NCI-H1930 (cell line): ENCODE results near the gene OXGR1.
"Not testable (repeated sequence)": the region's sequence is repeated elsewhere in the genome, so short reads cannot be mapped to it uniquely, and the experiment has no call there.

ENCODE experiments used
- DNase-seq, 2 experiments: peaks; one replicate each; lab custom pipeline; 2025; lab: John Stamatoyannopoulos, UW

OXGR1 gene

DNA sequence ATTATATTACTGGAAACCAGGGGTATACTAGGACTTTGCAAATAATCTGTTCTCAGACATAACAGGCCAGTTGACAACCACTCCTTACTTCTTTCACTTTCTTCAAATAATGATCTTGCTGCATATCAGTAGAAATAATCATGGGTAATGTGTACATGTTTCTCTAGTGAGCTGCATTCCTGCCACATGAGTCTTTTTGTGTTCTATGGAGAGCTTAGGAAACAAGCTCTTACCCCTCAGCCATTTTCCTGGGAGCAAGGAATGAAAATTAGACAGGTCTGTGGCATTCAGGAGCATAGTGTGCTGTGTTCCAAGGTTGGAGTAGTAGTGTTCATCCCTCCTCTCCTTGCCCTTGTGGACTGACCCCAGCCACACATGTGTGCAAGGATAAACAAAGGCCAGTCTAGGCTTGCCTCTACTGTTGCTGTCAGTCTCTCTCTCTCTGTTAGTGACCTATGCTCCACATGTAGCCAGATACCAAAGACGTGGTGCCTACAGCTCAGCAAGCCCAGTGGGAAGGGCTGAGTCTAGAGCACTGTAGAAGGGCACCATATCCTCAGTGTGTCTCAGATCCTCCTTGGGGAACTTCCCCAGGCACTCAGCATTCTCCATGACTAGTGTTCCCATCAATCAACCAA, 11.5 kb upstream of the OXGR1 start:
- no peak for DNase-seq

DNA sequence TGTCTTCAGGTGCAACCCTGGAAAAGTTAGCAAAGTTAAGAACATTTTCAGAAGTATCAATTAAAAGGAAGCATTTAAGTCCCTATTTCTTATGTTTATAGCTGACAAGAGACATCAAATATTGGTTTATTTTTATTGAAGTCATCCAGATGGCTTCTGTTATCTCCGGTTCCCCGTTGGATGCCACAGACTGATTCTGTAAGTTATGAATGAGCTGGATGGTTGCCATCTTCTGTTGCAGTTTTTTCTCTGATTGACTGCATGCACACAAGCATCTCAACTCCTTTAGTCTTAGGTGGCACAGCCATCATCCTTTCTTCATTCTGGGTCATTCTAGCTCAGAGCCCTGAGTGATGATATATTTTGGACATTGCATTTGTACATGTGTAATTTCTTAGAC, 10.6 kb upstream of the OXGR1 start:
- DNase-seq: no peak

DNA sequence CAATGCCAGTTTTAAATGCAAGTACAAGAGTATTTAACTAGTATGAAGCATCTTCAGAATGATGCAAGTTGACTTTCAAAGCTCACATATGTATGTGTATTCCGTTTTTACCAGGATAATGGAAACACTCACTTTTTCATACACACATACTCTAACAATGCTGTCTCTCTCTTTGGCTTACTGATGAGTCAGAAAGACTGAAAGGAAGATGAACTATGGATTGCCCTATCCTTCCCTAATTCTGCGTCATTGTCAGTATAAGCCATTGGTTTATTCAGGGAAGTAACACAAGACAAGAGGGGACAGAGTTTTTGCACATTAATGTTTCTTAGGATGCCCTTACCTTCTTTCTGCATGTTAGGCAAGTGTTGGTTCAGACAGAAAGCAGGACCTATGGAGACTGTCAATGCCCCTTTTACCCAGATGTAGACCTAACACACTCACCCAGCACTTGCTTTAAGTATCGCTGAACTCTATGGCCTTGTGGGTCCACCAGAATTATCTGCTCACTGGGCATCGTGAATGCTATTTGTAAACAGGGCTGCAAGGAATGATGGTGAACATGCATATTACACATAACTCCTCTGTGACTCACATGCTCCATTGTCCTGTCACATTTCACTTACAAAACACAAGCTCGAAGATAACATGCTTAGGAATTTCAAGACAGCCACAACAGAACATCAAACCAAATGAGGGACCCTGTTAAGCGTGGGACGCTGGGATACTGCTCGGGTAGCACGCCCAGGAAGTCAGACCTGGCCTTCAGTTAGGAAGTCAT, 10.0 kb upstream of the OXGR1 start:
- DNase-seq: no peak

GRCh38 chr13:97003071-97003470, 8.8 kb upstream of the OXGR1 start:
- no peak for DNase-seq

DNA sequence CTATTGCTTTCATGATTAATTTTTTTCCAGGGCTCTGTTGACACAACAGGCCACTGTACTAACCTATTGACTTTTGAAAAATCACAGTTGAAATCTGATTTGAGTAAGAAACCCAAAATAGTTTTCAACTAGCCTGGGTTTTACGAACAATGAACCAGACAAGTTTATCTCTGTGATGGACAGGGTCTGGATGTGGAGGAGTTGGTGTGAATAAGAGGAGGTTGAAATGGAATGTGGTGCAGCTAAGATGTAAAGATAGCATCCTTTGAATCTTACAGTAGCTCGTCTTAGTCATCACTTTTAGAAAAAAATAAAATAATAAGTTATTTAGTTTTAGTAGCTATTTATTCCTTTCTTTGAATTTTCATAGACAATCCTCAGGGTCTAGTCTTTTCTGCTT, 8.3 kb upstream of the OXGR1 start:
- DNase-seq: no peak

GRCh38 chr13:97001636-97002035, 7.4 kb upstream of the OXGR1 start:
- DNase-seq: no peak

DNA sequence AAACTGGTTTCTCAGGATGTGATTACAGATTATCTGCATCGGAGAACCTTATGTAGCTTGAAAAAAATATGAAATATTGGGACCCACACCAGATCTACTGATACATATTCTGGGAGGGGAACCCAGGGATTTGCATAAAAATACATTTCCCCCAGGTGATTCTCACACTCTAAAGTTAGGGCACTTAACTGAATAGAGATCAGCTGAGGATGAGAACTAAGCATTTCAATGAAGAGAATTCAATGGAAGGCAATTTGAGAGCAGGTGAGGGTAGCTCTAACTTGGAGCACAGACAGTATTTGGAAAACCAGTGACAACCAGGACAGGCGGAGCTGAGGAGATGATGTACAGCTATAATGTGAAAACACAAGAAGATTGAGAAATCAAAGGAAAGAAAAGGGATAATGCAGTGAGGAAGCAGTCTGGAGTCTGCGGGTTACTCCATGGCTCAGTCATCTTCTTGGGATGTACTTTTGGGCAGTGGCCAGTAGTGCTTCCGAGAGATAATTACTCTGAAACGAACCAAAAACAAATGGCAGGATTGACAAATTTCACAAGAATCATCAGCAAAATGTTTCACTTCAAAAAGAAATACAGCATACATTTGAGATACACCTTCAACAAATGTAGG, 6.1 kb upstream of the OXGR1 start:
- DNase-seq: no peak

DNA sequence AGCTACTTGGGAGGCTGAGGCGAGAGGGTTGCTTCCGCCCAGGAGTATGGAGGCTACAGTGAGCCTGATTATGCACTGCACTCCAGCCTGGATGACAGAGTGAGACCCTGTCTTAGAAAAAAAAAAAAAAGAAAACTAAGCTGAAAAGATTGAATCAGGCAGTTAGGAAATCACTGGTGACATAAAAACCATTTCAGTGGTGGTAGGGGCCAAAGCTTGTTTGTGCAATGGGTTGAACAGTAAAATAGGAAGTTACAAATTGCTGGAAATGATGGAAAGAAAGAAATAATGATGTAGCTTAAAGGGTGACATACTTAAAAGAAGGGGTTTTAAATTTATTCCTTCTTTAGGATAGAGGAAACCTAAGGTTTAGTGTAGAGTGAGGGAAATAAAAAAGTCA, 4.8 kb upstream of the OXGR1 start:
- DNase-seq: no peak

GRCh38 chr13:96998051-96998450, 3.8 kb upstream of the OXGR1 start:
- no peak for DNase-seq

GRCh38 chr13:96996886-96997285, 2.6 kb upstream of the OXGR1 start:
- DNase-seq: no peak

GRCh38 chr13:96996107-96996506, 1.8 kb upstream of the OXGR1 start:
- no peak for DNase-seq

- DNase-seq: no peak
Measured at GRCh38 chr13:96994858-96995243, 575 bp upstream of the OXGR1 start.

DNA sequence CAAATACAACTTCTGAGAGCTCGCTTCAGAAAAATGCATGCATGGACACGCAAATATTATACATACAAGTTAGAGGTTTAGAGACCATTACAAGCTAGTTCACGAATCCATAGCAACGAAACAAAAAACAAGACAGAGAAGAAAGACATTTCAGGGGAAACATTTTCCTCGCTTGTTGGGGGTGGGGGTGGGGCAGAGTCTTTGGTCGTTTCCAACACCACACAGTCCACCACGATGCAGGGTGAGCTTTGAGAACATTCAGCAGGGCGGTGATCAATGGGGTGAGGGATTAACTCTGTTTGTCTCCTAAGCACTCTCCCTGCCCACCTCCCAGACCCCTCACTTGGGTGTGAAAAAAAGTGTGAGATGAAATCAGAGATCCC, 651 bp downstream of the OXGR1 start:
- no peak for DNase-seq

- DNase-seq: no peak
Measured at GRCh38 chr13:96992633-96993032, 1.6 kb downstream of the OXGR1 start.

GRCh38 chr13:96991072-96991471, 3.2 kb downstream of the OXGR1 start:
- DNase-seq: no peak

DNA sequence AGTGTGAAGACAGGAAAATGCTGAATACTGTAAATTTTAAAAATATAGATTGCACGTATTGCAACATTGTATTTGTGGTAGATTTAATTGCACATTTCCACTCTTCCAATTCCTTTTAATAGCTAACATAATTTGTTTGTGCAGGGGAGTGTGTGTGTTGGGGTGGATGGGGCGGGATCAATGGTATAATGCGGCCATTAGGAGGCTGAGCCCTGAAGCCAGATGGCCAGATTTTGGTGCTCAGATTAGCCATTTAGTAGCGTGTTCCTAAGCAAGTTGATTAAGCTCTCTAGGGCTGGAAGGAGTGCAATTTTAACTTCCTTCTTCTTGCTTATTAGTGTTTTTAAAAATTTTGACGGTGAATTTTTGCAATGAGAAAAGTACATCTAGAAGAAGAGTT, 5.8 kb downstream of the OXGR1 start:
- no peak for DNase-seq

- peak; percentile 2 to 38 for DNase-seq
Measured at GRCh38 chr13:96984051-96984508, 10.2 kb downstream of the OXGR1 start.

GRCh38 chr13:96982672-96983071, 11.6 kb downstream of the OXGR1 start:
- no peak for DNase-seq

DNA sequence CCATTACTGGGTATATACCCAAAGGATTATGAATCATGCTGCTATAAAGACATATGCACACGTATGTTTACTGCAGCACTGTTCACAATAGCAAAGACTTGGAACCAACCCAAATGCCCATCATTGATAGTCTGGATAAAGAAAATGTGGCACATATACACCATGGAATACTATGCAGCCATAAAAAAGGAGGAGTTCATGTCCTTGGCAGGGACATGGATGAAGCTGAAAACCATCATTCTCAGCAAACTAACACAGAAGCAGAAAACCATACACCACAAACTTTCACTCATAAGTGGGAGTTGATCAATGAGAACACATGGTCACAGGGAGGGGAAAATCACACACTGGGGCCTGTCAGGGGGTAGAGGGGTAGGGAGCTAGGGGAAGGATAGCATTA, 14.4 kb downstream of the OXGR1 start:
- DNase-seq: not testable (repeated sequence)

- DNase-seq: no peak
Measured at GRCh38 chr13:96968027-96968426, 26.2 kb downstream of the OXGR1 start.

DNA sequence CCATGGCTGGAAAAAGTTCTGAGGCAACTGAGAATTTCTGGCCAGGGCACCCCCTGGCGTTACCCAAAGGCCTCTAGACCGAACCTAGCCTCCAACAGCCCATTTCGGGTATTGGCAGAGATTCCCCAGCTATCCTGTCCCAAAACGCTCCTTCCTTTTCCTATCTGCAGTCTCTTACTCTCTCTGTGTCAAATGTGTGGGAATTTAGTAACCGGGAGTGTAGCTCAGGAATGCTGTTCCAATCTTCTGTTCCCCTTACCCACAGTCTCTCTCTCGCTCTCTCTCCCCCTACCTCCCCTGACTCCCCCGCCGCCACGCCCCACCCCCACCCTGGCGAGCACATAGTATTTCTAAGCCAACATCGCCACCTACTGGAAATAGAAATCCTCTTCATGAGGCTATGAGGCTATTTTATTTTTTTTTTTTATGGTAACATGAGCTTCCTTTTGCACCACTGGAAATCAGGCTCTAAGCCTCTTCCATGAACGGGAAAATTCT, 27.0 kb downstream of the OXGR1 start:
- no peak for DNase-seq

DNA sequence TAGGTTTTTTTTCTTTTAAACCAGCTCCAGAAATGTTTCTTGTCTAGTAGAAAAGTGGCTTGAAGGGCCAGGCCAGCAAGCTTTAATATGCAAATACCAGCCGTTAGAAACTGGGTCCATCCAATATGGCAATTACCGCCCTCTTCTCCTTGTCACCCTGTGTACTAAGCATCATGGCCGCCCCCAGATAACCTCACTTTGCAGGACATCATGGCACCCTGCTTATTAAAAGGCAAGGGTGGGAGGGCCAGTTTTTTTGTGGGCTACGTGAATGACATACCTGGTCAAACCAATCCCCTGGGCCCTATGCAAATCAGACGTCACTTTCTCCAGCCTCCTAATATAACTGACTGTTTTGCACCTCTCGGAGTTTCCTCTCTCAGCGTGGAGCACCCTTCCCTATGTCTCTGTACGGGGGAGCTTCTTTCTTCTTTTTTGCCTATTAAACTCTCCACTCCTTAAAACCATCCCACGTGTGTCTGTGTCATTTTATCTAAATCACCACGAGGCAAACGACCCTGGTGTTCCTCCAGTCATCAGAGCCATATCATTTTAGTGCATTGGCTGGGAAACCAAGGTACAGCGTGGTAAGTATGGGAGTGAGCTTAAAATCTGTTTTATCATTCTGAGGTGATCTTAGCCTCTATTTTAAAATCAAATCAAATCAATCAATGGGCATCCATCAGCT, 27.7 kb downstream of the OXGR1 start:
- DNase-seq: no peak
